Ishikawa (cell line): ENCODE measurements around the gene RRN3.

Experiments
- CEBPB ChIP-seq: IDR thresholded peaks from 2 replicates; pipeline ENCODE4 v1.6.1; 2012
- CREB1 ChIP-seq: IDR thresholded peaks from 2 replicates; pipeline ENCODE4 v1.6.1; 2012; ENCODE audit warnings: low read depth
- FOXM1 ChIP-seq: IDR thresholded peaks from 2 replicates; pipeline ENCODE4 v1.6.1; 2012; ENCODE audit warnings: low read depth, borderline replicate concordance
- NFIC ChIP-seq: IDR thresholded peaks from 2 replicates; pipeline ENCODE4 v1.6.1; 2012
- RAD21 ChIP-seq: IDR thresholded peaks from 2 replicates; pipeline ENCODE4 v1.6.1; 2012; ENCODE audit warnings: low read depth
- TAF1 ChIP-seq: IDR thresholded peaks from 2 replicates; pipeline ENCODE4 v1.6.1; 2012; ENCODE audit warnings: low read depth, mild to moderate bottlenecking
- YY1 ChIP-seq: IDR thresholded peaks from 2 replicates; pipeline ENCODE4 v1.6.1; 2012; ENCODE audit warnings: low read depth
- ZBTB7A ChIP-seq: IDR thresholded peaks from 2 replicates; pipeline ENCODE4 v1.6.1; 2012; ENCODE audit warnings: low read depth
- TF ChIP-seq, protein P1 (sequence below): IDR thresholded peaks from 2 replicates; pipeline ENCODE4 v1.6.1; 2012; ENCODE audit warnings: low read depth, mild to moderate bottlenecking
- TF ChIP-seq, protein P2 (sequence below): IDR thresholded peaks from 2 replicates; pipeline ENCODE4 v1.6.1; 2012
- TF ChIP-seq, protein P3 (sequence below): IDR thresholded peaks from 2 replicates; pipeline ENCODE4 v1.6.1; 2012

DNA sequence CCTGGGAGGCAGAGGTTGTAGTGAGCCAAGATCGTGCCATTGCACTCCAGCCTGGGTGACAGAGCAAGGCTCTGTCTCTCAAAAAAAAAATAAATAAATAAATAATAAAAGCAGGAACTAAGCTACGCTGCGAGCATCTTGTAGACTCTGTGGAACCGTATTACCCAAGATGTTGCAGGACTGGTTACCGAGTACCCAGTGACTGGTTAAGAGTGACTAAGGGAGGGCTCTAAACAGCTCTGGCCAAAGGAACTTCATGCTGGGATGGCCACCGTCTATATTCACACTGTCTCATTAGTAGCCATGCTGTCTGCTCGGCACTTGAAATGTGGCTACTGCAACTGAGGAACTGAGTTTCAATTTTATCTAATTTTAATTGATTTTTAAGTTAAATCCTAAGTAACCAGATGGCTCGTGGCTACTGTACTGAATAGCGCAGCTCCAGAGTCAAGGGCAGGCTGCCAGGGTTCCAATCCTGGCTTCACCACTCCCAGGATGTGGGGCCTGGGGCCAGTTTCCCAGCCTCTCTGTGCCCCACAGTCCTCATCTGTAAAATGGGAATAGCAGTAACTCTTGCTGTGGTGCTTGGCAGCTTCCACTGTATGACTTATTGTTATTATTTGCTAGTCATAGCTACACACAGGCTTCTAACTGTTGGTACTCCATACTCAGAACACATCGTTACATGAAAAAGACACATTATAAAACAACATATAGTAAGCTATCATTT, 41.2 kb downstream of the RRN3 start:
- TF ChIP-seq, protein P1, sequence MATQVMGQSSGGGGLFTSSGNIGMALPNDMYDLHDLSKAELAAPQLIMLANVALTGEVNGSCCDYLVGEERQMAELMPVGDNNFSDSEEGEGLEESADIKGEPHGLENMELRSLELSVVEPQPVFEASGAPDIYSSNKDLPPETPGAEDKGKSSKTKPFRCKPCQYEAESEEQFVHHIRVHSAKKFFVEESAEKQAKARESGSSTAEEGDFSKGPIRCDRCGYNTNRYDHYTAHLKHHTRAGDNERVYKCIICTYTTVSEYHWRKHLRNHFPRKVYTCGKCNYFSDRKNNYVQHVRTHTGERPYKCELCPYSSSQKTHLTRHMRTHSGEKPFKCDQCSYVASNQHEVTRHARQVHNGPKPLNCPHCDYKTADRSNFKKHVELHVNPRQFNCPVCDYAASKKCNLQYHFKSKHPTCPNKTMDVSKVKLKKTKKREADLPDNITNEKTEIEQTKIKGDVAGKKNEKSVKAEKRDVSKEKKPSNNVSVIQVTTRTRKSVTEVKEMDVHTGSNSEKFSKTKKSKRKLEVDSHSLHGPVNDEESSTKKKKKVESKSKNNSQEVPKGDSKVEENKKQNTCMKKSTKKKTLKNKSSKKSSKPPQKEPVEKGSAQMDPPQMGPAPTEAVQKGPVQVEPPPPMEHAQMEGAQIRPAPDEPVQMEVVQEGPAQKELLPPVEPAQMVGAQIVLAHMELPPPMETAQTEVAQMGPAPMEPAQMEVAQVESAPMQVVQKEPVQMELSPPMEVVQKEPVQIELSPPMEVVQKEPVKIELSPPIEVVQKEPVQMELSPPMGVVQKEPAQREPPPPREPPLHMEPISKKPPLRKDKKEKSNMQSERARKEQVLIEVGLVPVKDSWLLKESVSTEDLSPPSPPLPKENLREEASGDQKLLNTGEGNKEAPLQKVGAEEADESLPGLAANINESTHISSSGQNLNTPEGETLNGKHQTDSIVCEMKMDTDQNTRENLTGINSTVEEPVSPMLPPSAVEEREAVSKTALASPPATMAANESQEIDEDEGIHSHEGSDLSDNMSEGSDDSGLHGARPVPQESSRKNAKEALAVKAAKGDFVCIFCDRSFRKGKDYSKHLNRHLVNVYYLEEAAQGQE, result no peak
- TF ChIP-seq CEBPB, result no peak
- no peak for TF ChIP-seq RAD21
- TF ChIP-seq FOXM1, result no peak
- TF ChIP-seq, protein P2, sequence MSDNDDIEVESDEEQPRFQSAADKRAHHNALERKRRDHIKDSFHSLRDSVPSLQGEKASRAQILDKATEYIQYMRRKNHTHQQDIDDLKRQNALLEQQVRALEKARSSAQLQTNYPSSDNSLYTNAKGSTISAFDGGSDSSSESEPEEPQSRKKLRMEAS, result no peak
- no peak for TF ChIP-seq ZBTB7A
- no peak for TF ChIP-seq YY1
- no peak for TF ChIP-seq CREB1
- no peak for TF ChIP-seq TAF1
- TF ChIP-seq NFIC, result no peak
- TF ChIP-seq, protein P3, sequence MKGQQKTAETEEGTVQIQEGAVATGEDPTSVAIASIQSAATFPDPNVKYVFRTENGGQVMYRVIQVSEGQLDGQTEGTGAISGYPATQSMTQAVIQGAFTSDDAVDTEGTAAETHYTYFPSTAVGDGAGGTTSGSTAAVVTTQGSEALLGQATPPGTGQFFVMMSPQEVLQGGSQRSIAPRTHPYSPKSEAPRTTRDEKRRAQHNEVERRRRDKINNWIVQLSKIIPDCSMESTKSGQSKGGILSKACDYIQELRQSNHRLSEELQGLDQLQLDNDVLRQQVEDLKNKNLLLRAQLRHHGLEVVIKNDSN, result no peak
